ENCODE data around the gene ILDR1.

Gene ILDR1

DNA sequence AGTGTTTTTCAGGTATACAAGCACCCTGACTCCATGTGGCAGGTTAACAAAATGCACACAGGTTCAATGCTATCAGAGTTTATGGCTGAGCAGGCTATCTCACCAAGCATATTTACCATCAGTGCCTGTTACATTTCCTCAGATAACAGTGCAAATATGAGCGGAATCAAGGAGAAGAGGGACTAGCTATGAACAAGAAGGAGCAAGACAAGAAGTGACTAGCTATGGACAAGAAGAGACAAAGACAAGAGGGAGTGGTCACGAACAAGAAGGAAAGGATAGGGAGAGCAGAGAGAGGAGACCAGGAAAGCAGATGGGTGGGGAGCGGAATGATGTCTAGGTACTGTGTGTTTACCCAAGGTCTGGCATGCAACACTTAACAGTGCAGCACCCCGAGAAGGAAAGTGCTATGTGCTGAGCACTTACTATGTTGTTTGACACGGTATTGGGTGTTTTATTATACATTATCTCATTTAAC lies 8.6 kb downstream of the ILDR1 start:
- H3K27me3 ChIP-seq (replicated peaks; ENCODE audit: control insufficient read depth, insufficient read depth, low read length), result peaks cover 10% of the 10 kb centered on the region
- no peaks in the 10 kb centered on the region for H3K4me1 ChIP-seq (ENCODE audit: control insufficient read depth, insufficient read depth, low read length)
- DNase-seq (ENCODE audit: low read depth), result no peak
- H3K4me3 ChIP-seq (ENCODE audit: low read length), result no peak overlapping the region
- no peaks in the 10 kb centered on the region for H3K36me3 ChIP-seq (ENCODE audit: control insufficient read depth, insufficient read depth, low read length, severe bottlenecking)
- no peak overlapping the region for H3K9ac ChIP-seq (ENCODE audit: low read length)
- no peaks in the 10 kb centered on the region for H3K9me3 ChIP-seq (ENCODE audit: control insufficient read depth, low read length)

DNA sequence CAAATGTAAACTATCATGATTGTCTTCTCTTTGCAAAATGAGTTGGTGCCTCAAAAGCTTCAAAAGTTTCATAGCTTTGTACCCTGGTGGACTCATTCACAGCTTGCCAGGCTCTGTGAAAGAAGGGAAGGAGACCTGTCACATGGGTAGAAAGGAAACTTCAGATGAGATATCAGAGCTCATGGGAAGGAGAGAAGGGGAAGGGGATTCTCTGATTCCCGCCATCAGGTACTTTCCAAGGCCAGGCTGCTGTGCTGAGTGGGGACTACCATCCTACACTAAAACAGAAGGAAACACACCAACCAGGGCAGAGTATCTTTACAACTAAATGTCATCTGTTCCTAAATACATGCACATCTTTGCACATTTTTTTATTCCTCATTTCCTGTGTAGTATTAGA lies 9.2 kb downstream of the ILDR1 start:
- no peak for DNase-seq (ENCODE audit: low read depth)
- Histone ChIP-seq H3K36me3 (ENCODE audit: control insufficient read depth, insufficient read depth, low read length, severe bottlenecking) (no peaks in the 10 kb centered on the region), H3K9me3 (ENCODE audit: control insufficient read depth, low read length) (no peaks in the 10 kb centered on the region), H3K4me3 (ENCODE audit: low read length) (no peak overlapping the region), H3K9ac (ENCODE audit: low read length) (no peak overlapping the region), H3K27me3 (replicated peaks; ENCODE audit: control insufficient read depth, insufficient read depth, low read length) (peaks cover 10% of the 10 kb centered on the region), H3K4me1 (ENCODE audit: control insufficient read depth, insufficient read depth, low read length) (no peaks in the 10 kb centered on the region)

DNA sequence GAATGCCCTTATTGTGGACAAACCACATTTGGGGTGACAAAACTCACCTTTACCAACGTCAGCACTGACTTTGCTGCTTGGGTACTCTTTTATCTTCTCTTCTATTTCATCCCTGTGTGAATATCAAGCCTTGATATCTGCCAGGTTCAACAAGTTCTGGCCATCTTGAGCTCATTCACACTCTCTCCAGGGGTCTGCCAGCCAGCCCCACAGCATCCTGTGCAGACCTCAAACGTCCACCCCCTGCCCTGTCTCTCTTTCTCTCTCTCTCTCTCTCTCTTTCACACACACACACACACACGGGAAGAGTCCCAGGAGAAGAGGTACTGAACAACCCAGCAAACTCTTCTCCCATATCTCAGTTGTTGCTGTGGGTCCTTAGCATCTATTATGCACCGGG lies 10.7 kb downstream of the ILDR1 start:
- Histone ChIP-seq H3K9me3 (ENCODE audit: control insufficient read depth, low read length) (no peaks in the 10 kb centered on the region), H3K4me3 (ENCODE audit: low read length) (no peak overlapping the region), H3K9ac (ENCODE audit: low read length) (no peak overlapping the region), H3K36me3 (ENCODE audit: control insufficient read depth, insufficient read depth, low read length, severe bottlenecking) (no peaks in the 10 kb centered on the region), H3K4me1 (ENCODE audit: control insufficient read depth, insufficient read depth, low read length) (no peaks in the 10 kb centered on the region), H3K27me3 (replicated peaks; ENCODE audit: control insufficient read depth, insufficient read depth, low read length) (peaks cover 10% of the 10 kb centered on the region)
- no peak for DNase-seq (ENCODE audit: low read depth)

DNA sequence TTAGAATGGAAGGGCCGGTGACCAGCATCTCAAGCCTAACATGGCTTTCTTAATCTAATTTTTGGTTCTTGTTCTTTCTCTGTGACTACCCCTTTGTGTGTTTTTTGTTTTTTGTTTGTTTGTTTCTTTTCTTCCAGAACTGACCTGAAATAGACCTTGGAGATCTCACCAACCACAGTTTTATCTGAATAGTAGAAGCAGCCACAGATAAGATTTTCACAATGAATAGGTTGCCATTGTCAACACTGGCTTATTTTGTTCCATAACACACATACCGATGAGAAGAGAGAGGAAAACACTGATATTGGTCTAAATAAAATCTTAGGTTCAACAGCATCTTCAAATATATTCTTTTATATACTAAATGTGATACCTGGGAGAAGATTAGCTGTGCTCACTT lies 11.5 kb downstream of the ILDR1 start:
- DNase-seq (ENCODE audit: low read depth), result no peak
- no peaks in the 10 kb centered on the region for H3K36me3 ChIP-seq (ENCODE audit: control insufficient read depth, insufficient read depth, low read length, severe bottlenecking)
- no peak overlapping the region for H3K9ac ChIP-seq (ENCODE audit: low read length)
- peaks cover 7% of the 10 kb centered on the region for H3K27me3 ChIP-seq (replicated peaks; ENCODE audit: control insufficient read depth, insufficient read depth, low read length)
- no peaks in the 10 kb centered on the region for H3K9me3 ChIP-seq (ENCODE audit: control insufficient read depth, low read length)
- H3K4me1 ChIP-seq (ENCODE audit: control insufficient read depth, insufficient read depth, low read length), result no peaks in the 10 kb centered on the region
- H3K4me3 ChIP-seq (ENCODE audit: low read length), result no peak overlapping the region

DNA sequence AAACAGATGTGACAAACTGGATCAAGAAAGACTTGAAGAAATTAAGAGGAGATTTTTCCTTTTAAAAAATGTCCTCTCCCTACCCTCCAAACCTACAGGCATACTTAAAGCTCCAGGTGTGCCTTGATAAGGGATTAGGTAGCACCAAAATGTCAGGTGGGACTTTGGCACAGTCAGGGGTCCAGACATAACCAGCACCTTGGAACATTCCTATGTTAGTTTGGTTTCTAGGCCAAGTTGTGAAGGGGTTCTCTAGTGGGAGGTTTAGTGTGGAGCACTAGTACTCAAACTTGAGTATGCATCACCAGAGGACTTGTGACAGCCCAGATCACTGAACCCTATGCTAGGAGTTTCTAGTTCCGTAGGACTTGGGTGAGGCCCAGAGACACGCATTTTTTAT lies 13.9 kb downstream of the ILDR1 start:
- Histone ChIP-seq H3K36me3 (ENCODE audit: control insufficient read depth, insufficient read depth, low read length, severe bottlenecking) (no peaks in the 10 kb centered on the region), H3K4me3 (ENCODE audit: low read length) (no peak overlapping the region), H3K4me1 (ENCODE audit: control insufficient read depth, insufficient read depth, low read length) (no peaks in the 10 kb centered on the region), H3K9ac (ENCODE audit: low read length) (no peak overlapping the region), H3K9me3 (ENCODE audit: control insufficient read depth, low read length) (no peaks in the 10 kb centered on the region), H3K27me3 (replicated peaks; ENCODE audit: control insufficient read depth, insufficient read depth, low read length) (peaks cover 7% of the 10 kb centered on the region)
- no peak for DNase-seq (ENCODE audit: low read depth)

DNA sequence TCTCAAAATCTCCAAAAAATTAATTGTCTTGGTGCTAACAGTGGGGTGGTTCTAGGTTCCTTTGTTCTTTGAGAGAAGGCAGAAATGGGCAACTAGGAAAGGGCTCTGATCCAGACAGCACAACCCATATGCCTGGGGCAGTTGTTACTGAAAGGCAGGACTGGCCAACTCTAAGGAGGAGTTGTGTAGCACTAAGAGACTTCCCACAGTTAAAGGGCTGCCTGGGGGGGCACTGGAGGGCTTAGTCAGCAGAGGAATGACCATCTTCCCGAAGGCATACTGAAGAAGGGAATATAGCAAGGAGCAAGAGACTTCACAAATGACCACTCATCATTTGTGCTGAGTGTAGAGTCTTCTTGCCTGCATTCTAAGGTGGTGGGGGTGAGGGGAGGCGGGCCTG lies 15.8 kb downstream of the ILDR1 start:
- Histone ChIP-seq H3K4me3 (ENCODE audit: low read length) (no peak overlapping the region), H3K9ac (ENCODE audit: low read length) (no peak overlapping the region), H3K27me3 (replicated peaks; ENCODE audit: control insufficient read depth, insufficient read depth, low read length) (peaks cover 7% of the 10 kb centered on the region), H3K4me1 (ENCODE audit: control insufficient read depth, insufficient read depth, low read length) (no peaks in the 10 kb centered on the region), H3K9me3 (ENCODE audit: control insufficient read depth, low read length) (no peaks in the 10 kb centered on the region), H3K36me3 (ENCODE audit: control insufficient read depth, insufficient read depth, low read length, severe bottlenecking) (no peaks in the 10 kb centered on the region)
- no peak for DNase-seq (ENCODE audit: low read depth)

DNA sequence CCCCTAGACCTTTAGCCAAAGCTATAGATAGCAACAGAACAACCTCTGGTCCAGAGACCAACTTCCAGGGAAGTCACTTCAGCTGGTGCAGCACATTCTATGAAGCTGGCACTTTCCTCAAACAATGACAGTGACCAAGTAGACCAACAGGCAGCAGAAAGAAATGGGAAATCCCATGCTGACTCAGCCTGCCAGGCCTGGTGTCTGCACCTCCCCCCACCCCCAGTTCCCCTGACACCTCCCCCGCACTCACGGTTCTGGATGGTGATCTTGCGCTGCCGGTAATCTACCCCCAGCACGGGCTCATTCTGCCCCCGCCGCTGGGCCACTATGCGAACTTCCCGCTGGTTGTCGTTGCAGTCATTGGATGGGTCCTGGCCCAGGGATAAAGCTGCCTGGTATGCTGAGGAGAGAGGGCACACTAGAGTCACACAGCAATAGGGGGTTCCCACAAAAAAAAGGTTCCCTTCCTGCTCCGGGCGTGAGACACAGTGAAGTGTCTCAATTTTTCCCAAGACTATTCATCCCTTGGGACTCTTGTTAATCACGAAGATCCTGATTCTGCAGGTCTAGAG lies 17.0 kb downstream of the ILDR1 start:
- no peak for DNase-seq (ENCODE audit: low read depth)
- H3K9me3 ChIP-seq (ENCODE audit: control insufficient read depth, low read length), result no peaks in the 10 kb centered on the region
- peaks cover 7% of the 10 kb centered on the region for H3K27me3 ChIP-seq (replicated peaks; ENCODE audit: control insufficient read depth, insufficient read depth, low read length)

DNA sequence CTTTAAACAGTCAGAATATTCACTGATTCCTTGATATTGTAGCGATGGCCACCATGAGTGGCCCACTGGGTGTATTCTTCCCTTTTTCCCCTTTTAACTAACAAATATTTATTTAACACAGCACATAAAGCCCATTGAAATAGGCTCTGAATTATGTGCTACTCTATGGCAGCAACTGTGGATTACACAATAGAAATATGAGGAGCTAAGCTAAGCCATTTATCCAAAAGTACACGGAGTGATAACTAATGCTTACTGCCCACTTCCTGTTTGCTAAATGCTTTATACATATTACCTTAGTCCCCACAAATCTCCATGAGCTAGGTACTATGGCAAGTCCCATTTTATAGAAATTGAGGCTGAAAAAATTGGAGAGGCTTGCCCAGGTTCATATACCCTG lies 17.9 kb downstream of the ILDR1 start:
- Histone ChIP-seq H3K4me1 (ENCODE audit: control insufficient read depth, insufficient read depth, low read length) (no peaks in the 10 kb centered on the region), H3K27me3 (replicated peaks; ENCODE audit: control insufficient read depth, insufficient read depth, low read length) (no peaks in the 10 kb centered on the region), H3K4me3 (ENCODE audit: low read length) (no peak overlapping the region), H3K9ac (ENCODE audit: low read length) (no peak overlapping the region), H3K36me3 (ENCODE audit: control insufficient read depth, insufficient read depth, low read length, severe bottlenecking) (no peaks in the 10 kb centered on the region), H3K9me3 (ENCODE audit: control insufficient read depth, low read length) (no peaks in the 10 kb centered on the region)
- DNase-seq (ENCODE audit: low read depth), result peak; percentile 19

More for the DNA sequence above, 17.0 kb downstream of the ILDR1 start:
- Histone ChIP-seq H3K9ac (ENCODE audit: low read length) (no peak overlapping the region), H3K4me3 (ENCODE audit: low read length) (no peak overlapping the region), H3K4me1 (ENCODE audit: control insufficient read depth, insufficient read depth, low read length) (no peaks in the 10 kb centered on the region), H3K36me3 (ENCODE audit: control insufficient read depth, insufficient read depth, low read length, severe bottlenecking) (no peaks in the 10 kb centered on the region)

DNA sequence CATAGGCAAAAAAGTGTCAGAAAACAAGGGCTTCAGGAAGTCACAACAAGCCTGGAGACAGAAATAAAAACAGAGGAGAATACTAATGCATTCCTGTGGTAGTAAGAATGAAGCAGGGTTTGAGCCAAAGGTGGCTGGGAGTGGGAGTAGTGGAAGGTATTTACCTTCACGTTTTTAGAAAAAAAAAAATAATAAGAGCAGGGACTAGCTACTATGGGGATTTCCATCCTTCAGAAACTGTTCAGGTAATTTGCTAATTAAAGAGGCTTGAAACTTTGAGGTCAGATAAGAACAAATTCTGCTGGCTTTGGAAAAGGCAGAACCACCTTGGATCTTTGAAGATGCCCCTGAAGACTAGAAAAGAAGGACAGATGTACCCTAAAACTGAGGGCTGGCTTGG lies 18.4 kb downstream of the ILDR1 start:
- no peaks in the 10 kb centered on the region for H3K36me3 ChIP-seq (ENCODE audit: control insufficient read depth, insufficient read depth, low read length, severe bottlenecking)
- H3K4me3 ChIP-seq (ENCODE audit: low read length), result no peak overlapping the region
- no peak overlapping the region for H3K9ac ChIP-seq (ENCODE audit: low read length)
- no peaks in the 10 kb centered on the region for H3K27me3 ChIP-seq (replicated peaks; ENCODE audit: control insufficient read depth, insufficient read depth, low read length)
- no peaks in the 10 kb centered on the region for H3K9me3 ChIP-seq (ENCODE audit: control insufficient read depth, low read length)
- no peak for DNase-seq (ENCODE audit: low read depth)
- no peaks in the 10 kb centered on the region for H3K4me1 ChIP-seq (ENCODE audit: control insufficient read depth, insufficient read depth, low read length)

DNA sequence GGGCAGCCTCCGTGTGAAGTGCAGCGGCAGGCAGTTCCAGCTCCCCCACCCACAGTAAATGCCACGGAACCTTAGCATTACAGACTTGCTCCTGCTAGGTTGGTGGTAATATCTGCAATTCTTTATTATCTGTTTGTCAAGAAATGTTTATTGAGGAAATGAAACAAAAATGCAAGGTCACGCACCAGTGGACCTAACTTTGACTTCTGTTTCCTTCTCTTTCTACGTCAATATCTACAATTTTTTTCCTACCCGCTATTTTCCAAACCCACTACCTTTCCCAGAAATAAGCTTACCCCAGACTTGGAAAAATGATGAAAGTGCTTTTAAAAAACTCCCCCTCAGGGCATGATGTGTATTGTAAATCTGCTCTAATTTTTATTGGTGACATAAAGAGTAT lies 18.9 kb downstream of the ILDR1 start:
- no peak for DNase-seq (ENCODE audit: low read depth)
- H3K9me3 ChIP-seq (ENCODE audit: control insufficient read depth, low read length), result no peaks in the 10 kb centered on the region
- H3K36me3 ChIP-seq (ENCODE audit: control insufficient read depth, insufficient read depth, low read length, severe bottlenecking), result no peaks in the 10 kb centered on the region

DNA sequence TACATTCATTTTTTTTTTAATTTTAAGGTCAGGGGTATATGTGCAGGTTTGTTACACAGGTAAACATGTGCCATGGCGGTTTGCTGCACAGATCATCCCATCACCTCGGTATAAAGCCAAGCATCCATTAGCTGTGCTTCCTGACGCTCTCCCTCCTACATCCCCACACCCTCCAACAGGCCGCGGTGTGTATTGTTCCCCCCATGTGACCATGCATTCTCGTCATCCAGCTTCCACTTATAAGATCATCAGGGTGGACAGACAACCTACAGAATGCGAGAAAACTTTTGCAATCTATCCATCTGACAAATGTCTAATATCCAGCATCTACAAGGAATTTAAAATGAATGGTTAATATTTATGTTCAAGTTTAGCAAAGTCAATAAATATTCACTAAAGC lies 19.4 kb downstream of the ILDR1 start:
- Histone ChIP-seq H3K4me3 (ENCODE audit: low read length) (no peak overlapping the region), H3K4me1 (ENCODE audit: control insufficient read depth, insufficient read depth, low read length) (no peaks in the 10 kb centered on the region), H3K36me3 (ENCODE audit: control insufficient read depth, insufficient read depth, low read length, severe bottlenecking) (no peaks in the 10 kb centered on the region), H3K27me3 (replicated peaks; ENCODE audit: control insufficient read depth, insufficient read depth, low read length) (no peaks in the 10 kb centered on the region), H3K9me3 (ENCODE audit: control insufficient read depth, low read length) (no peaks in the 10 kb centered on the region), H3K9ac (ENCODE audit: low read length) (no peak overlapping the region)
- no peak for DNase-seq (ENCODE audit: low read depth)

More for the DNA sequence above, 18.9 kb downstream of the ILDR1 start:
- Histone ChIP-seq H3K4me1 (ENCODE audit: control insufficient read depth, insufficient read depth, low read length) (no peaks in the 10 kb centered on the region), H3K4me3 (ENCODE audit: low read length) (no peak overlapping the region), H3K9ac (ENCODE audit: low read length) (no peak overlapping the region), H3K27me3 (replicated peaks; ENCODE audit: control insufficient read depth, insufficient read depth, low read length) (no peaks in the 10 kb centered on the region)

DNA sequence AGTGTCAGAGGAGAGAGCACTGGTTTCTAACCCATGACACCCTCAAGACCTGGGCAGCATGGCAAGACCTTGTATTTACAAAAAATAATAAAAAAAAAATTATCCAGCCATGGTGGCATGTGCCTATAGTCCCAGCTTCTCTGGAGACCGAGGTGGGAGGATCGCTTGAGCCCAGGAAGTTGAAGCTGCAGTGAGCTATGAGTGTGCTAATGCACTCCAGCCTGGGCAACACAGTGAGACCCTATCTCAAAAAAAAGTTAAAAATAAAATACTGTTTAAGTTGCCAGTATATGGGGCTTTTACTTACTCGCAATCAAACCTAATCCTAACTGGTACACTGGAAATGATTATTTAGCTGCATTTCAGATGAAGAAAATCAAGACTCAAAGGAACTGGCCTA lies 20.2 kb downstream of the ILDR1 start:
- H3K4me1 ChIP-seq (ENCODE audit: control insufficient read depth, insufficient read depth, low read length), result no peaks in the 10 kb centered on the region

More for the DNA sequence above, 20.2 kb downstream of the ILDR1 start:
- no peak overlapping the region for H3K9ac ChIP-seq (ENCODE audit: low read length)
- DNase-seq (ENCODE audit: low read depth), result no peak
- H3K36me3 ChIP-seq (ENCODE audit: control insufficient read depth, insufficient read depth, low read length, severe bottlenecking), result no peaks in the 10 kb centered on the region
- no peak overlapping the region for H3K4me3 ChIP-seq (ENCODE audit: low read length)
- H3K9me3 ChIP-seq (ENCODE audit: control insufficient read depth, low read length), result no peaks in the 10 kb centered on the region
- no peaks in the 10 kb centered on the region for H3K27me3 ChIP-seq (replicated peaks; ENCODE audit: control insufficient read depth, insufficient read depth, low read length)
